ENCODE data around the gene LCP2.

LCP2 gene

GRCh38 chr5:170216257-170216864 is 81.2 kb downstream of the LCP2 start:
- DNase-seq (ENCODE audit: low read depth), result peak; percentile 28

GRCh38 chr5:170211575-170212334 is 85.8 kb downstream of the LCP2 start:
- DNase-seq (ENCODE audit: low read depth), result no peak

DNA sequence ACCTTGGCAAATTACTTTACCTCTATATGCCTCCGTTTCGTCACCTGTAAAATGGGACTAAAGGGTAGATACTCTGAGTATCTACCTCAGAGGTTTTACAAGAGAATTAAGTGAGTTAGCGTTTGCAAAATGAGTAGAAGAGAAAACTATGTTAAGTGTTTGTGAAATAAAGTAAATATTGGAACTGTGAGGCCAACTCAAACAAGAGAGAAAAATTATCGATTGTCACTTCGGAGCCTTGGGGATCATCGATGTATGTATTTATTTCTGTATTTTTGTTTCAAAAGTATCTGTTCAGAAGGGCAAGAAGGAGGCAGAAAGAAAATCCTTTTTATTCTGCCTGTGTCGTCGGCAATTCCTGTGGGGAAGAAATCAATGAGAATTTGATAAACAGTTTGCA is 90.6 kb downstream of the LCP2 start:
- DNase-seq (ENCODE audit: low read depth), result no peak

- no peak for DNase-seq (ENCODE audit: low read depth)
Measured at GRCh38 chr5:170206216-170206615, 91.4 kb downstream of the LCP2 start.

DNA sequence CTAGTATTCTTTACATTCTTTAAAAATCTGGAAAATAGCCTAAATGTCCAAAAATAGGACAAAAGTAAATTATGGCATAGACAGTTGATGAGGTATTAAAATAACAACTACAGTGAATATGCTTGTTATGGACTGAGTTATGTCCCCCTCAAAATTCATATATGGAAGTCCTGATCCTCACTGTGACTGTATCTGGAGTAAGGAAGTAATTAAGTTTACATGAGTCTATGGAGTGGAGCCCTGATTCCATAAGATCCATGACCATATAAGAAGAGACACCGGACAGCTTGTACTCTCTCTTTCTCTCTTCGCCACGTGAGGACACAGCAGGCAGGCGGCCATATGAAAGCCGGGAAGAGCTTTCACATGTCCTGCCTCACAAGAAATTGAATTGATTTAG is 93.4 kb downstream of the LCP2 start:
- DNase-seq (ENCODE audit: low read depth), result no peak

DNA sequence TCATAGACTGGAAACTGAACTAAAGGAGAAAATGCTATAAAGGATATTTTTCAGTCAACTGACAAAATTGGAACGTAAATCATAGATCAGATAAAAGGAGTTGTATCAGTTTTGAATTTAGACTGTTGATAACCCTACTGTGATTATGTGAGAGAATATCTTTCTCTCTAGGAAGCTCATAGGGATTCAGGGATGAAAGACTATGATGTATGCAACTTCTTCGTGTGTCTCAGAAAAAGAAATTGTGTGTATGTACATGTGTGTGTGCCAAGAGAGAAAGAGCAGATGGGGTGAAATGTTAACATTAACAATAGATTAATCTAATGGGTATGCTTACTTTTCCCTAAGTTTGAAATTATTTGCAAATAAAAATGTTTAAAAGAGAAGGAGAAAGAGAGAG is 95.5 kb downstream of the LCP2 start:
- no peak for DNase-seq (ENCODE audit: low read depth)

- DNase-seq (ENCODE audit: low read depth), result no peak
Measured at GRCh38 chr5:170201311-170201710, 96.3 kb downstream of the LCP2 start.

- no peak for DNase-seq (ENCODE audit: low read depth)
Measured at GRCh38 chr5:170200876-170201275, 96.7 kb downstream of the LCP2 start.

Measured in HS-5 (cell line).